Stimulated activated naive CD8-positive, alpha-beta T cell treated with anti-CD3 and anti-CD28 coated beads, Interleukin-15, Interleukin-2, amounts not matched to agents 100 ng/mL and 50 ng/mL, for 24 hours (primary cell): ENCODE data around the gene RAB10.
A peak's percentile ranks its signal among the peaks of the same experiment; 100 is the strongest.
"Not testable (repeated sequence)": the region's sequence is repeated elsewhere in the genome, so short reads cannot be mapped to it uniquely, and the experiment has no call there.

ENCODE experiments used
- H3K27ac Mint-ChIP-seq: one replicate; pipeline ENCODE4 v1.8.0; 2021; ENCODE audit warnings: mild to moderate bottlenecking, mixed read lengths
- H3K27me3 Mint-ChIP-seq: one replicate; pipeline ENCODE4 v1.8.0; 2021; ENCODE audit warnings: mixed read lengths
- H3K36me3 Mint-ChIP-seq: one replicate; pipeline ENCODE4 v1.8.0; 2021; ENCODE audit warnings: low read depth, mixed read lengths
- H3K4me1 Mint-ChIP-seq: one replicate; pipeline ENCODE4 v1.8.0; 2021; ENCODE audit warnings: low read depth, mixed read lengths
- H3K4me3 Mint-ChIP-seq: one replicate; pipeline ENCODE4 v1.8.0; 2021; ENCODE audit warnings: mild to moderate bottlenecking, mixed read lengths
- H3K9me3 Mint-ChIP-seq: one replicate; pipeline ENCODE4 v1.8.0; 2021; ENCODE audit warnings: mixed read lengths

RAB10 gene

GRCh38 chr2:26064846-26065245, 31.0 kb downstream of the RAB10 start:
- peak overlapping the region; percentile 5 for H3K27ac Mint-ChIP-seq
- peaks cover 64% of the 10 kb centered on the region for H3K4me1 Mint-ChIP-seq
- peaks cover 39% of the 10 kb centered on the region for H3K36me3 Mint-ChIP-seq

GRCh38 chr2:26067186-26067974, 33.5 kb downstream of the RAB10 start:
- peaks cover 66% of the 10 kb centered on the region for H3K4me1 Mint-ChIP-seq
- H3K27me3 Mint-ChIP-seq: no peaks in the 10 kb centered on the region
- peak overlapping the region; percentile 60 for H3K4me3 Mint-ChIP-seq
- no peaks in the 10 kb centered on the region for H3K9me3 Mint-ChIP-seq
- peak overlapping the region; percentile 86 for H3K27ac Mint-ChIP-seq
- peaks cover 33% of the 10 kb centered on the region for H3K36me3 Mint-ChIP-seq

More at GRCh38 chr2:26064846-26065245, 31.0 kb downstream of the RAB10 start:
- no peaks in the 10 kb centered on the region for H3K9me3 Mint-ChIP-seq
- H3K27me3 Mint-ChIP-seq: no peaks in the 10 kb centered on the region
- no peak overlapping the region for H3K4me3 Mint-ChIP-seq

- peak overlapping the region; percentile 86 for H3K27ac Mint-ChIP-seq
- peaks cover 32% of the 10 kb centered on the region for H3K36me3 Mint-ChIP-seq
- no peaks in the 10 kb centered on the region for H3K27me3 Mint-ChIP-seq
- peak overlapping the region; percentile 60 for H3K4me3 Mint-ChIP-seq
- peaks cover 69% of the 10 kb centered on the region for H3K4me1 Mint-ChIP-seq
- H3K9me3 Mint-ChIP-seq: no peaks in the 10 kb centered on the region
Measured at GRCh38 chr2:26067980-26068507, 34.2 kb downstream of the RAB10 start.

- no peaks in the 10 kb centered on the region for H3K9me3 Mint-ChIP-seq
- no peaks in the 10 kb centered on the region for H3K27me3 Mint-ChIP-seq
- H3K4me1 Mint-ChIP-seq: peaks cover 70% of the 10 kb centered on the region
- H3K4me3 Mint-ChIP-seq: peak overlapping the region; percentile 2
- H3K36me3 Mint-ChIP-seq: peaks cover 25% of the 10 kb centered on the region
- peak overlapping the region; percentile 20 for H3K27ac Mint-ChIP-seq
Measured at GRCh38 chr2:26068602-26069298, 34.9 kb downstream of the RAB10 start.

GRCh38 chr2:26070730-26071129, 36.8 kb downstream of the RAB10 start:
- H3K9me3 Mint-ChIP-seq: no peaks in the 10 kb centered on the region
- no peak overlapping the region for H3K4me3 Mint-ChIP-seq
- H3K36me3 Mint-ChIP-seq: peaks cover 25% of the 10 kb centered on the region
- no peak overlapping the region for H3K27ac Mint-ChIP-seq
- H3K27me3 Mint-ChIP-seq: no peaks in the 10 kb centered on the region
- H3K4me1 Mint-ChIP-seq: peaks cover 69% of the 10 kb centered on the region

GRCh38 chr2:26072925-26073768, 39.3 kb downstream of the RAB10 start:
- Mint-ChIP-seq H3K9me3 (no peaks in the 10 kb centered on the region), H3K4me1 (peaks cover 59% of the 10 kb centered on the region), H3K36me3 (peaks cover 4% of the 10 kb centered on the region), H3K4me3 (no peak overlapping the region), H3K27me3 (no peaks in the 10 kb centered on the region), H3K27ac (no peak overlapping the region)

GRCh38 chr2:26073830-26074229, 39.9 kb downstream of the RAB10 start:
- no peak overlapping the region for H3K27ac Mint-ChIP-seq
- peaks cover 52% of the 10 kb centered on the region for H3K4me1 Mint-ChIP-seq
- H3K36me3 Mint-ChIP-seq: peaks cover 11% of the 10 kb centered on the region
- H3K4me3 Mint-ChIP-seq: no peak overlapping the region
- H3K9me3 Mint-ChIP-seq: no peaks in the 10 kb centered on the region
- H3K27me3 Mint-ChIP-seq: no peaks in the 10 kb centered on the region

GRCh38 chr2:26074676-26075075, 40.8 kb downstream of the RAB10 start:
- Mint-ChIP-seq H3K4me1 (peaks cover 47% of the 10 kb centered on the region), H3K36me3 (peaks cover 20% of the 10 kb centered on the region), H3K27me3 (no peaks in the 10 kb centered on the region), H3K4me3 (no peak overlapping the region), H3K27ac (no peak overlapping the region), H3K9me3 (peaks cover 4% of the 10 kb centered on the region)

GRCh38 chr2:26075173-26075572, 41.3 kb downstream of the RAB10 start:
- peaks cover 42% of the 10 kb centered on the region for H3K4me1 Mint-ChIP-seq
- peaks cover 24% of the 10 kb centered on the region for H3K36me3 Mint-ChIP-seq
- H3K4me3 Mint-ChIP-seq: no peak overlapping the region
- no peak overlapping the region for H3K27ac Mint-ChIP-seq
- no peaks in the 10 kb centered on the region for H3K27me3 Mint-ChIP-seq
- peaks cover 8% of the 10 kb centered on the region for H3K9me3 Mint-ChIP-seq

GRCh38 chr2:26076001-26076587, 42.2 kb downstream of the RAB10 start:
- Mint-ChIP-seq H3K9me3 (peaks cover 17% of the 10 kb centered on the region), H3K4me3 (no peak overlapping the region), H3K36me3 (peaks cover 34% of the 10 kb centered on the region), H3K4me1 (peaks cover 33% of the 10 kb centered on the region), H3K27ac (no peak overlapping the region), H3K27me3 (no peaks in the 10 kb centered on the region)

GRCh38 chr2:26077291-26077690, 43.4 kb downstream of the RAB10 start:
- Mint-ChIP-seq H3K4me3 (no peak overlapping the region), H3K9me3 (peaks cover 23% of the 10 kb centered on the region), H3K27ac (no peak overlapping the region), H3K27me3 (no peaks in the 10 kb centered on the region), H3K36me3 (peaks cover 41% of the 10 kb centered on the region), H3K4me1 (peaks cover 32% of the 10 kb centered on the region)

- no peak overlapping the region for H3K4me3 Mint-ChIP-seq
- H3K9me3 Mint-ChIP-seq: peaks cover 23% of the 10 kb centered on the region
- H3K4me1 Mint-ChIP-seq: peaks cover 23% of the 10 kb centered on the region
- peaks cover 44% of the 10 kb centered on the region for H3K36me3 Mint-ChIP-seq
- no peak overlapping the region for H3K27ac Mint-ChIP-seq
- H3K27me3 Mint-ChIP-seq: no peaks in the 10 kb centered on the region
Measured at GRCh38 chr2:26078939-26079338, 45.1 kb downstream of the RAB10 start.

GRCh38 chr2:26080356-26080755, 46.5 kb downstream of the RAB10 start:
- peaks cover 48% of the 10 kb centered on the region for H3K36me3 Mint-ChIP-seq
- peaks cover 30% of the 10 kb centered on the region for H3K4me1 Mint-ChIP-seq
- H3K9me3 Mint-ChIP-seq: peaks cover 23% of the 10 kb centered on the region
- no peaks in the 10 kb centered on the region for H3K27me3 Mint-ChIP-seq
- H3K4me3 Mint-ChIP-seq: no peak overlapping the region
- no peak overlapping the region for H3K27ac Mint-ChIP-seq

GRCh38 chr2:26080925-26081324, 47.0 kb downstream of the RAB10 start:
- H3K9me3 Mint-ChIP-seq: peaks cover 23% of the 10 kb centered on the region
- H3K27ac Mint-ChIP-seq, H3K27me3 Mint-ChIP-seq, H3K4me3 Mint-ChIP-seq: not testable (repeated sequence)
- peaks cover 50% of the 10 kb centered on the region for H3K36me3 Mint-ChIP-seq
- peaks cover 30% of the 10 kb centered on the region for H3K4me1 Mint-ChIP-seq
